Amygdala (tissue), 56 donors: ENCODE measurements around the gene RPL27A.

ENCODE experiments used
- DNase-seq, 56 donors: peaks; one replicate each; lab custom pipeline; 2025; lab: John Stamatoyannopoulos, UW

RPL27A gene

GRCh38 chr11:8717876-8718753 lies 35.5 kb downstream of the RPL27A start:
- peak in 12 of 56 donors; percentile 13 to 50 (median 22) for DNase-seq

GRCh38 chr11:8719211-8719649 lies 36.6 kb downstream of the RPL27A start:
- peak in 3 of 56 donors; percentile 6 to 36 (median 13) for DNase-seq

GRCh38 chr11:8719721-8720120 lies 37.1 kb downstream of the RPL27A start:
- no peak for DNase-seq

GRCh38 chr11:8720352-8720751 lies 37.8 kb downstream of the RPL27A start:
- no peak for DNase-seq

GRCh38 chr11:8720868-8721608 lies 38.4 kb downstream of the RPL27A start:
- no peak for DNase-seq

GRCh38 chr11:8721609-8722500 lies 39.3 kb downstream of the RPL27A start:
- DNase-seq: no peak

GRCh38 chr11:8722809-8723208 lies 40.2 kb downstream of the RPL27A start:
- no peak for DNase-seq

GRCh38 chr11:8723711-8724110 lies 41.1 kb downstream of the RPL27A start:
- DNase-seq: no peak

GRCh38 chr11:8724682-8725081 lies 42.1 kb downstream of the RPL27A start:
- no peak for DNase-seq

- DNase-seq: no peak
Measured at GRCh38 chr11:8726395-8726794, 43.8 kb downstream of the RPL27A start.

- no peak for DNase-seq
Measured at GRCh38 chr11:8728563-8728962, 46.0 kb downstream of the RPL27A start.

- no peak for DNase-seq
Measured at GRCh38 chr11:8729067-8729466, 46.5 kb downstream of the RPL27A start.

- no peak for DNase-seq
Measured at GRCh38 chr11:8729837-8730696, 47.5 kb downstream of the RPL27A start.

- DNase-seq: no peak
Measured at GRCh38 chr11:8730697-8731020, 48.1 kb downstream of the RPL27A start.

GRCh38 chr11:8731647-8732323 lies 49.2 kb downstream of the RPL27A start:
- no peak for DNase-seq

GRCh38 chr11:8732324-8732670 lies 49.7 kb downstream of the RPL27A start:
- DNase-seq: no peak

- peak in 26 of 56 donors; percentile 12 to 62 (median 36) for DNase-seq
Measured at GRCh38 chr11:8732748-8733241, 50.2 kb downstream of the RPL27A start.

GRCh38 chr11:8733852-8734251 lies 51.3 kb downstream of the RPL27A start:
- DNase-seq: no peak

- no peak for DNase-seq
Measured at GRCh38 chr11:8735094-8735493, 52.5 kb downstream of the RPL27A start.
